Skeletal muscle tissue (tissue), 4 donors: ENCODE data around the gene SH3BGRL. TPM values are rescaled to one million over a fixed set of nuclear protein-coding genes. Genes with fewer than 3 reads are reported as not detected.

Experiments used
- H3K27ac ChIP-seq: one replicate; pipeline ENCODE4 v1.7.0; 2013; ENCODE audit warnings: mild to moderate bottlenecking, low read depth, low read length, inconsistent platforms
- H3K27me3 ChIP-seq, 3 donors: one replicate each; pipeline ENCODE4 v1.7.0; 2013; ENCODE audit warnings: low read length in 3 of 3; ENCODE audit not compliant: control insufficient read depth in 3 of 3, insufficient read depth in 3 of 3
- H3K36me3 ChIP-seq, 3 donors: one replicate each; pipeline ENCODE4 v1.7.0; 2013; ENCODE audit warnings: low read length in 3 of 3; ENCODE audit not compliant: control insufficient read depth in 3 of 3, insufficient read depth in 3 of 3
- H3K4me1 ChIP-seq, 3 donors: one replicate each; pipeline ENCODE4 v1.7.0; 2013; ENCODE audit warnings: low read length in 3 of 3, mild to moderate bottlenecking in 3 of 3; ENCODE audit not compliant: control insufficient read depth in 3 of 3, insufficient read depth in 3 of 3
- H3K4me3 ChIP-seq, 3 donors: one replicate each; pipeline ENCODE4 v1.7.0; 2013; ENCODE audit warnings: low read length in 3 of 3
- H3K9ac ChIP-seq, 3 donors: one replicate each; pipeline ENCODE4 v1.7.0; 2013; ENCODE audit warnings: low read length in 3 of 3, mild to moderate bottlenecking in 3 of 3, moderate library complexity in 2 of 3, low read depth in 1 of 3
- H3K9me3 ChIP-seq, 3 donors: one replicate each; pipeline ENCODE4 v1.7.0; 2013; ENCODE audit warnings: low read length in 3 of 3; ENCODE audit not compliant: control insufficient read depth in 3 of 3
- total RNA-seq: library from RNA; depleted of rRNA; stranded (reverse); fragments of >200 nt; gene quantifications from one replicate; pipeline ENCODE4 v1.2.3, GENCODE V29; 2014
- donor health status: Osteomylitis.

The SH3BGRL gene
- total RNA-seq, 1 donor from 2014 or later: 37.6 TPM

- H3K4me1 ChIP-seq: no peaks in the 10 kb centered on the region
- H3K4me3 ChIP-seq: no peak overlapping the region
- H3K36me3 ChIP-seq: no peaks in the 10 kb centered on the region
- H3K27ac ChIP-seq: no peak overlapping the region
- H3K27me3 ChIP-seq: no peaks in the 10 kb centered on the region
- H3K9ac ChIP-seq: no peak overlapping the region
- no peaks in the 10 kb centered on the region for H3K9me3 ChIP-seq
Measured at GRCh38 chrX:81208916-81209315, 7.0 kb downstream of the SH3BGRL start.

DNA sequence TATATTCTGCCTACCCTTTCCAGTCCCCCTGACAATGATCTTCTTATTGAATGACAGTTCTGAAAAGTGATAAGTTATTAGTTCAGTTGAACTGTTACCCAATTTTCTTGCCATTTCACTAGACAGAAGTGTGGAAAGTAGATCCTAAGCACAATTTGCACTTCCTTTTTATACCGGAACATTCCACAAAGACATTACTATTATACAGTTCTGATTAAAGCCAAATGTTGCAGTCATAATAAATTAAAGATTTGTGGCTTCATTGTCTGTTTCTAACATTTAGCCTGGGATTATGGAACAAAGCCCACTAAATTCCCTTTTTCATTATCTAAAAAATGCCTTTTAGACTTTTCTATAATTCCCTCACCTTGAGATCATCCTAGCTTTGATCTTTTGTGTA is 13.8 kb downstream of the SH3BGRL start:
- Histone ChIP-seq H3K4me1 (no peaks in the 10 kb centered on the region), H3K9ac (no peak overlapping the region), H3K36me3 (no peaks in the 10 kb centered on the region), H3K27me3 (no peaks in the 10 kb centered on the region), H3K4me3 (no peak overlapping the region), H3K9me3 (no peaks in the 10 kb centered on the region), H3K27ac (no peak overlapping the region)

DNA sequence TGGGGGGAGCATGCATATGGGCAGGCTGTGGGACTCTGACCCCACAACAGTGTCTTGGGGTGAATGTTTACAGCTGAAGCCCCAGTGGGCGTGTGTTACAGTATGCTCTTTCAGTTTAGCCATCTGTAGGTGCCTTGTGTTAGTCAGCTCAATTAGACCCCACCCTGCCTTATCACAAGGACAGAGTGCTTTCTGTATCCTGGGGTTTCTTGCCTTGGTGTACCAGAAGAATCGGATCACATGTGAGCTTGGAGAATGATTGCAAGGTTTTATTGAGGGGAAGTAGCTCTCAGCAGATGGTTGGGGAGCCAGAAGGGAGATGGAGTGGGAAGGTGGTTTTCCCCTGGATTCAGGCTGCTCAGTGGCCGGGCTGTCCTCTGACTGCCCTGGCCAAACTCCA is 27.3 kb downstream of the SH3BGRL start:
- Histone ChIP-seq H3K27me3 (no peaks in the 10 kb centered on the region), H3K9ac (no peak overlapping the region), H3K36me3 (no peaks in the 10 kb centered on the region), H3K4me1 (no peaks in the 10 kb centered on the region), H3K9me3 (no peaks in the 10 kb centered on the region), H3K4me3 (no peak overlapping the region), H3K27ac (no peak overlapping the region)

- Histone ChIP-seq H3K36me3 (no peaks in the 10 kb centered on the region), H3K9ac (no peak overlapping the region), H3K4me1 (no peaks in the 10 kb centered on the region), H3K4me3 (no peak overlapping the region), H3K27ac (no peak overlapping the region), H3K9me3 (no peaks in the 10 kb centered on the region), H3K27me3 (no peaks in the 10 kb centered on the region)
Measured at GRCh38 chrX:81229901-81230300, 28.0 kb downstream of the SH3BGRL start.

DNA sequence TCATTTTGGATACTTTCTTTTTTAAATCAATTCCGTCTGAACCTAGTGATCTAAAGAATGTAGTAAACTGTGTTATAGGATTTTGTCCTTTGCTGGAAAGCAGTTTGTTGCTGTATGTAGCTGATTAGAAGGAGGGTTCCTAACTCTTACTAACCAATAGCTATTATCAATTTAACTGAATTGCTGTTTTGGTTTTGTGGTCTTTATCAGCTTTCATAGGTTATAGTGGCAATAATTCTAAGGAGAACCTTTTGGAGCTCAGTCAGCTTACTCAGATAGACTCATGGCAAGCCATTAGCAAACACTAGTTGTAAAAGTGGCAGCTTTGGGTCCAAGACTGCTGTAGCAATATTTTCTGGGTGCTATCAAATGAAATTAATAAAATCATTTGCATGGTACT is 29.6 kb downstream of the SH3BGRL start:
- Histone ChIP-seq H3K9ac (no peak overlapping the region), H3K36me3 (no peaks in the 10 kb centered on the region), H3K9me3 (no peaks in the 10 kb centered on the region), H3K4me1 (no peaks in the 10 kb centered on the region), H3K27ac (no peak overlapping the region), H3K4me3 (no peak overlapping the region), H3K27me3 (no peaks in the 10 kb centered on the region)

DNA sequence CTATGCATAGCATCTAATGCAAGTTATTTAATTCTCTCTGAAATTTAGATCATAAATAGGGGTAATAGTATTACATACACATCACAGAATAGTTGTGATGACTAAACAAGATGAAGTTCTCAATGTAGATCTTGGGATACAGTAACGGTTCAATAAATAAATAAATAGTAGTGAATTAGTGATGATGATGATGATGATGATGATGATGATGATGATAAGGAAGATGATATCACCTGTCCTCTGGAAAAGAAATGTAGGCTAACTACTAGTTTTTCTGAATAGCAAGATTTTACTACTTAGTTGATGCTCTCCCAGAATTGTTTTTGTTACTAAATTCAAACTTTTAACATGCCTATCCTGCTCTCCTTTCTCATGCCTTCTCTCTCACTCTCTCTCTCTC is 30.3 kb downstream of the SH3BGRL start:
- Histone ChIP-seq H3K4me3 (no peak overlapping the region), H3K27ac (no peak overlapping the region), H3K27me3 (no peaks in the 10 kb centered on the region), H3K9ac (no peak overlapping the region), H3K9me3 (no peaks in the 10 kb centered on the region), H3K4me1 (no peaks in the 10 kb centered on the region), H3K36me3 (no peaks in the 10 kb centered on the region)

DNA sequence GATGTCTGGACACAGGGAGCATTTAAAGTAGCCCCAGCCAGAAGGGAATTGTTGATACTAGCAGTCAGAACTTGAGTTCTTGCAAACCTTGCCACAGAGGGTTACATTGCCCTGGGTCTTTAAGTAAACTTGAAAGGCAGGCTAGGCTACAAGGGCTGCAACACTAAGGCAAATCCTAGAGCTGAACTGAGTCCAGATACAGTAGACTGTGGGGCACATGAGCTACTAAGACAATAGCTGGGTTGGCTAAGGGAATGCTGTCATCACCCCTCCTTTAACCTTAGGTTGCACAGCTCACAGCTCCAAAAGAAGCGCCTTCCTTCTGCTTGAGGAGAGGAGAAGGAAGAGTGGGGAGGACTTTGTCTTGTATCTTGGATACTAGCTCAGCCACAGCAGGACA is 35.6 kb downstream of the SH3BGRL start:
- Histone ChIP-seq H3K36me3 (no peaks in the 10 kb centered on the region), H3K9me3 (peaks cover 0 to 3% (median 0%) of the 10 kb centered on the region in 3 donors), H3K27me3 (no peaks in the 10 kb centered on the region), H3K9ac (no peak overlapping the region), H3K4me3 (no peak overlapping the region), H3K27ac (no peak overlapping the region), H3K4me1 (no peaks in the 10 kb centered on the region)

- H3K27ac ChIP-seq: no peak overlapping the region
- H3K4me3 ChIP-seq: no peak overlapping the region
- no peaks in the 10 kb centered on the region for H3K4me1 ChIP-seq
- peaks cover 0 to 3% (median 0%) of the 10 kb centered on the region in 3 donors for H3K9me3 ChIP-seq
- no peaks in the 10 kb centered on the region for H3K27me3 ChIP-seq
- H3K36me3 ChIP-seq: no peaks in the 10 kb centered on the region
- no peak overlapping the region for H3K9ac ChIP-seq
Measured at GRCh38 chrX:81238166-81238565, 36.3 kb downstream of the SH3BGRL start.

- H3K9ac ChIP-seq: no peak overlapping the region
Measured at GRCh38 chrX:81240701-81241331, 38.9 kb downstream of the SH3BGRL start.

DNA sequence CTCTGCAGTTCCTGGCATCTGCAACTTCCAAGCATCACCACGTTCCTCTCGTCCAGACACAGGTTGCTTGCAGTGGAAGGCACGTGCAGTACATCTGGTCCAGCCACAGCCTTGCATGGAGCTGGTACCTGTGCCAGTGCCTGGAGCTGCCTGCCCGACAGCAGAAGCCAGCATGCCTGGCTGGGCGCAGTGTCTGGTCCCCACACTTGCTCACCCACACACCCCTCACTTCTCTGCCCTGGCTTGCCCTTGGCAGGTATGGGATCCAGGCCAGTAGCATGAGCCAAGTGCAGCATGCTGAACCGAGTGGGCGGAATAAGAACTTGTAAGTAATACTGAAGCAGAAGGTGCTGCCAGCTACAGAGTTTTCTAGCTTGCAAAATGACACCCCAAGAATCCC is 39.9 kb downstream of the SH3BGRL start:
- H3K9me3 ChIP-seq: peaks cover 0 to 3% (median 0%) of the 10 kb centered on the region in 3 donors
- no peak overlapping the region for H3K4me3 ChIP-seq
- no peaks in the 10 kb centered on the region for H3K4me1 ChIP-seq
- no peak overlapping the region for H3K27ac ChIP-seq
- no peaks in the 10 kb centered on the region for H3K36me3 ChIP-seq
- H3K9ac ChIP-seq: no peak overlapping the region
- H3K27me3 ChIP-seq: no peaks in the 10 kb centered on the region

More at GRCh38 chrX:81240701-81241331, 38.9 kb downstream of the SH3BGRL start:
- Histone ChIP-seq H3K4me3 (no peak overlapping the region), H3K36me3 (no peaks in the 10 kb centered on the region), H3K27me3 (no peaks in the 10 kb centered on the region), H3K4me1 (no peaks in the 10 kb centered on the region), H3K27ac (no peak overlapping the region), H3K9me3 (peaks cover 0 to 3% (median 0%) of the 10 kb centered on the region in 3 donors)
